PC-3 (cell line): Measurements from ENCODE around the gene CARMIL1. TPM values are rescaled to one million over a fixed set of nuclear protein-coding genes. Genes with fewer than 3 reads are reported as not detected.

Experiments
- ATAC-seq: fragments of 200-7000 bp; cut with Tn5 transposase; 2 replicates; pipeline ENCODE4 v1.9.1; 2020; ENCODE audit warnings: mild to moderate bottlenecking, moderate library complexity
- BruUV-seq: library from RNA; stranded (reverse); fragments of 400-500 nt; replicated peaks from 2 replicates; lab custom pipeline; 2021; lab: Mats Ljungman, UMichigan
- CTCF ChIA-PET: fragments of 300-600 bp; sonication (Branson Sonifier 250); formaldehyde crosslinking; loops from one replicate; lab custom pipeline; 2022; ENCODE audit warnings: antibody characterized with exemption; lab: Charles Lee
- POLR2A ChIA-PET: fragments of 300-600 bp; sonication (Branson Sonifier 250); formaldehyde crosslinking; loops from one replicate; lab custom pipeline; 2022; ENCODE audit warnings: antibody characterized with exemption; ENCODE audit not compliant: unreplicated experiment; lab: Charles Lee
- DNase-seq: peaks from one replicate; pipeline ENCODE4 v3.0.0-alpha.2; 2015
- H2AFZ ChIP-seq: fragments of 300-600 bp; sonication (generic); 2 replicates; pipeline ENCODE4 v1.6.0; 2016; ENCODE audit warnings: antibody characterized with exemption, low read length
- H3F3A ChIP-seq: fragments of 300-600 bp; sonication (generic); one replicate; pipeline ENCODE4 v1.6.0; 2017; ENCODE audit warnings: antibody characterized with exemption, low read length, control low read depth, mild to moderate bottlenecking; ENCODE audit not compliant: unreplicated experiment
- H3K27ac ChIP-seq: fragments of 300-600 bp; sonication (generic); 2 replicates; pipeline ENCODE4 v1.5.1; 2016; ENCODE audit warnings: mild to moderate bottlenecking, low read length
- H3K27me3 ChIP-seq: fragments of 300-600 bp; sonication (generic); 2 replicates; pipeline ENCODE4 v1.6.1; 2016; ENCODE audit warnings: low read length, mixed read lengths
- H3K36me3 ChIP-seq: fragments of 300-600 bp; sonication (generic); 2 replicates; pipeline ENCODE4 v1.6.1; 2016; ENCODE audit warnings: low read depth, mixed run types, low read length, mixed read lengths
- H3K4me1 ChIP-seq: fragments of 300-600 bp; sonication (generic); 2 replicates; pipeline ENCODE4 v1.5.1; 2016; ENCODE audit warnings: low read length; ENCODE audit not compliant: insufficient read depth
- H3K4me2 ChIP-seq: fragments of 300-600 bp; sonication (generic); 2 replicates; pipeline ENCODE4 v1.6.0; 2016; ENCODE audit warnings: low read length
- H3K4me3 ChIP-seq: fragments of 300-600 bp; sonication (generic); 2 replicates; pipeline ENCODE4 v1.5.1; 2016; ENCODE audit warnings: mild to moderate bottlenecking, low read length, mixed read lengths
- H3K79me2 ChIP-seq: fragments of 300-600 bp; sonication (generic); 2 replicates; pipeline ENCODE4 v1.6.1; 2017; ENCODE audit warnings: low read length, mixed read lengths
- H3K9ac ChIP-seq: fragments of 300-600 bp; sonication (generic); 2 replicates; pipeline ENCODE4 v1.6.0; 2016; ENCODE audit warnings: mild to moderate bottlenecking, low read length
- H3K9me2 ChIP-seq: fragments of 300-600 bp; sonication (generic); replicated peaks from 2 replicates; pipeline ENCODE4 v1.6.1; 2016; ENCODE audit warnings: mixed run types, low read length, mixed read lengths
- H3K9me3 ChIP-seq: fragments of 300-600 bp; sonication (generic); 2 replicates; pipeline ENCODE4 v1.6.1; 2016; ENCODE audit warnings: low read length, mixed read lengths
- H4K20me1 ChIP-seq: fragments of 300-600 bp; sonication (generic); 2 replicates; pipeline ENCODE4 v1.6.1; 2016; ENCODE audit warnings: low read length, mixed read lengths
- EZH2 ChIP-seq: fragments of 300-600 bp; sonication (generic); IDR thresholded peaks from one replicate; pipeline ENCODE4 v1.6.1; 2017; ENCODE audit warnings: antibody characterized with exemption, mild to moderate bottlenecking, low read length; ENCODE audit not compliant: unreplicated experiment
- EZH2phosphoT487 ChIP-seq: fragments of 300-600 bp; sonication (generic); IDR thresholded peaks from 2 replicates; pipeline ENCODE4 v1.6.1; 2018; ENCODE audit warnings: mild to moderate bottlenecking, antibody characterized with exemption, low read length, borderline replicate concordance
- intact Hi-C: fragments of 100-400 bp; cut with micrococcal nuclease; formaldehyde crosslinking; loops from 2 replicates; pipeline ENCODE4 v1.9.0; 2023
- total RNA-seq: library from RNA; depleted of rRNA; stranded (reverse); fragments of >200 nt; gene quantifications from 2 replicates; pipeline ENCODE4 v1.2.3, GENCODE V29; 2014
- TF ChIP-seq, protein P1 (sequence below): fragments of 300-600 bp; sonication (generic); conservative IDR thresholded peaks from 2 replicates; pipeline ENCODE4 v1.5.1; 2017; ENCODE audit warnings: antibody characterized with exemption, low read depth, mild to moderate bottlenecking, low read length

CARMIL1 gene
- total RNA-seq, 1 experiment from 2014 or later, result 22.0 TPM

DNA sequence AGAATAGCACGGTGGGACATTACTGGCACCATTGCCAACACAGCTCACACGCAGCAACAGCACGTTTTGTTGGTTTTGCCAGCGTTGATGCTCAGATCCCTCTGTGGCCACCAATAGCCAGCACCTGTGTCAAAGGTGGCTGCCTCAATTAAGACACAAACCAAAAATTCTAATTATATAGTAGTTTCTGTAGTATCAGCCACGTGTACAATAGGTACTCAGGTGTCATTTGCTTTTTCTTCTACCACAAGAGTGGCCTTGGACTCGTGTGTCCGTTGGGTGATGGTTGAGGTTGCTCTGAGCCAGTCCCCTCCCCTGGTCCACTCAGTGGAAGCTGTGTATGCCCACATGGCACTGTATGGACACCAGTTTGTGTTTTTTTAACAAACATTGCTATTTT, 105.1 kb downstream of the CARMIL1 start:
- ATAC-seq (no peak), DNase-seq (no peak)
- no peaks in the 10 kb centered on the region for H3K9me2 ChIP-seq
- no peaks in the 10 kb centered on the region for H3K9me3 ChIP-seq
- no peaks in the 10 kb centered on the region for H3K27me3 ChIP-seq
- intact Hi-C loops, result no loop called here
- H3K27ac ChIP-seq, result no peak overlapping the region
- H3F3A ChIP-seq, result no peaks in the 10 kb centered on the region
- no peak overlapping the region for H3K9ac ChIP-seq
- no peak overlapping the region for H2AFZ ChIP-seq
- no TSS peak for BruUV-seq
- H3K36me3 ChIP-seq, result no peaks in the 10 kb centered on the region
- H3K79me2 ChIP-seq, result peaks cover 5% of the 10 kb centered on the region; the same call in 1 of the 2 replicates
- H3K4me1 ChIP-seq, result no peaks in the 10 kb centered on the region; the same call in 1 of the 2 replicates
- TF ChIP-seq EZH2phosphoT487, result no peak
- TF ChIP-seq, protein P1, sequence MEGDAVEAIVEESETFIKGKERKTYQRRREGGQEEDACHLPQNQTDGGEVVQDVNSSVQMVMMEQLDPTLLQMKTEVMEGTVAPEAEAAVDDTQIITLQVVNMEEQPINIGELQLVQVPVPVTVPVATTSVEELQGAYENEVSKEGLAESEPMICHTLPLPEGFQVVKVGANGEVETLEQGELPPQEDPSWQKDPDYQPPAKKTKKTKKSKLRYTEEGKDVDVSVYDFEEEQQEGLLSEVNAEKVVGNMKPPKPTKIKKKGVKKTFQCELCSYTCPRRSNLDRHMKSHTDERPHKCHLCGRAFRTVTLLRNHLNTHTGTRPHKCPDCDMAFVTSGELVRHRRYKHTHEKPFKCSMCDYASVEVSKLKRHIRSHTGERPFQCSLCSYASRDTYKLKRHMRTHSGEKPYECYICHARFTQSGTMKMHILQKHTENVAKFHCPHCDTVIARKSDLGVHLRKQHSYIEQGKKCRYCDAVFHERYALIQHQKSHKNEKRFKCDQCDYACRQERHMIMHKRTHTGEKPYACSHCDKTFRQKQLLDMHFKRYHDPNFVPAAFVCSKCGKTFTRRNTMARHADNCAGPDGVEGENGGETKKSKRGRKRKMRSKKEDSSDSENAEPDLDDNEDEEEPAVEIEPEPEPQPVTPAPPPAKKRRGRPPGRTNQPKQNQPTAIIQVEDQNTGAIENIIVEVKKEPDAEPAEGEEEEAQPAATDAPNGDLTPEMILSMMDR, result no peak
- no peak for TF ChIP-seq EZH2
- ChIA-PET CTCF (no interaction called here), POLR2A (no interaction called here)
- H3K4me2 ChIP-seq, result no peak overlapping the region
- H3K4me3 ChIP-seq, result no peak overlapping the region
- no peaks in the 10 kb centered on the region for H4K20me1 ChIP-seq

DNA sequence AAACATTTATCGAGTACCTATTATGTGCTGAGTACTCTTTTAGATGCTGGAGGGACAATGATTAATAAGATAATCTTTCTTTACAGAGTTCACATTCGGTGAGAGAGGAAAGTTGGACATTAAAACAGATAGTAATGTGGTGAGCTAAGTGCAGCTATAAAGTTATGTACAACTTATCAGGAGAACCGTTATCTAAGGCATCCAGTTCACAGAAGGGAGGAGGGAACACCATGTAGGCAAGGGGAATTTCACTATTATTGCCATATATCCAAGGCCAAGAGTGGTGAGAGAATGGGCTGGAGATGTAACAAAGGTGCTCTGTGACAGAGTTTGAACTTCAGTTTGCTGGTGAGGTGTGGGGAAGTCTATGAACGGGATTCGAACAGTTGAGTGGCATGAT, 105.8 kb downstream of the CARMIL1 start:
- Histone ChIP-seq H4K20me1 (no peaks in the 10 kb centered on the region), H3K9me2 (no peaks in the 10 kb centered on the region), H3K36me3 (no peaks in the 10 kb centered on the region), H3K27me3 (no peaks in the 10 kb centered on the region), H3K9ac (no peak overlapping the region), H3K4me2 (no peak overlapping the region), H3K27ac (no peak overlapping the region), H3F3A (no peaks in the 10 kb centered on the region), H3K79me2 (peaks cover 5% of the 10 kb centered on the region; the same call in 1 of the 2 replicates), H3K4me3 (no peak overlapping the region), H3K9me3 (no peaks in the 10 kb centered on the region), H2AFZ (no peak overlapping the region), H3K4me1 (no peaks in the 10 kb centered on the region; the same call in 1 of the 2 replicates)
- ATAC-seq (no peak), DNase-seq (no peak)
- TF ChIP-seq EZH2phosphoT487, result no peak
- TF ChIP-seq, protein P1, result no peak
- TF ChIP-seq EZH2, result no peak
- intact Hi-C loops, result no loop called here
- ChIA-PET CTCF (no interaction called here), POLR2A (no interaction called here)
- BruUV-seq, result no TSS peak

DNA sequence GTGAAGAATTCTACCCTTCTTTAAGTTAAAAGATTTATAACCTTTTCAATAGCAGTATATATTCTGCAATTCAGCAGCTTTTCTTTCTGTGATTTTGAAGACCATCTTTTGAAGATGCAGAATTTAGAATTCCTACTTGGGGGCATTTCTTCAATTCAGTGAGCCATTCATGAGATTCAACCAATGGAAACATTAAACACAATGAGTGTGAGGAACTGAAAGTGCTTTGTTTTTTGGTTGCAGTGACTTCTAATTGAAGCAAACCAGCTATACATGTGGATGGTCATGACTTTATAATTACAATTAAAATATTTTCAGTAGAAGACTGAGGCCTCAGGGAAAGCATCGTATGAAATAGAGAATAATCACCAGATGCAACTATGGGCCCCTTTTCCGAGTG, 108.3 kb downstream of the CARMIL1 start:
- peaks cover 10% of the 10 kb centered on the region; the same call in 1 of the 2 replicates for H3K79me2 ChIP-seq

More for the DNA sequence above, 108.3 kb downstream of the CARMIL1 start:
- H3K4me1 ChIP-seq, result no peaks in the 10 kb centered on the region; the same call in 1 of the 2 replicates
- DNase-seq, result no peak
- ATAC-seq, result no peak
- H3K9ac ChIP-seq, result no peak overlapping the region
- no peak overlapping the region for H2AFZ ChIP-seq
- no peak for TF ChIP-seq EZH2
- TF ChIP-seq EZH2phosphoT487, result no peak
- TF ChIP-seq, protein P1, result no peak
- no peaks in the 10 kb centered on the region for H3K9me2 ChIP-seq
- ChIA-PET POLR2A (no interaction called here), CTCF (no interaction called here)
- BruUV-seq, result no TSS peak
- no peak overlapping the region for H3K27ac ChIP-seq
- no peaks in the 10 kb centered on the region for H4K20me1 ChIP-seq
- no peaks in the 10 kb centered on the region for H3F3A ChIP-seq
- H3K4me3 ChIP-seq, result no peak overlapping the region
- no peaks in the 10 kb centered on the region for H3K36me3 ChIP-seq
- H3K4me2 ChIP-seq, result no peak overlapping the region
- intact Hi-C loops, result no loop called here
- no peaks in the 10 kb centered on the region for H3K27me3 ChIP-seq
- no peaks in the 10 kb centered on the region for H3K9me3 ChIP-seq
